NK-92 (cell line): ENCODE measurements around the gene RPL27.
"Not testable (repeated sequence)": the region's sequence is repeated elsewhere in the genome, so short reads cannot be mapped to it uniquely, and the experiment has no call there.

ENCODE experiments used
- DNase-seq: peaks from one replicate; lab custom pipeline; 2025; ENCODE audit not compliant: unreplicated experiment; lab: John Stamatoyannopoulos, UW

The RPL27 gene

DNA sequence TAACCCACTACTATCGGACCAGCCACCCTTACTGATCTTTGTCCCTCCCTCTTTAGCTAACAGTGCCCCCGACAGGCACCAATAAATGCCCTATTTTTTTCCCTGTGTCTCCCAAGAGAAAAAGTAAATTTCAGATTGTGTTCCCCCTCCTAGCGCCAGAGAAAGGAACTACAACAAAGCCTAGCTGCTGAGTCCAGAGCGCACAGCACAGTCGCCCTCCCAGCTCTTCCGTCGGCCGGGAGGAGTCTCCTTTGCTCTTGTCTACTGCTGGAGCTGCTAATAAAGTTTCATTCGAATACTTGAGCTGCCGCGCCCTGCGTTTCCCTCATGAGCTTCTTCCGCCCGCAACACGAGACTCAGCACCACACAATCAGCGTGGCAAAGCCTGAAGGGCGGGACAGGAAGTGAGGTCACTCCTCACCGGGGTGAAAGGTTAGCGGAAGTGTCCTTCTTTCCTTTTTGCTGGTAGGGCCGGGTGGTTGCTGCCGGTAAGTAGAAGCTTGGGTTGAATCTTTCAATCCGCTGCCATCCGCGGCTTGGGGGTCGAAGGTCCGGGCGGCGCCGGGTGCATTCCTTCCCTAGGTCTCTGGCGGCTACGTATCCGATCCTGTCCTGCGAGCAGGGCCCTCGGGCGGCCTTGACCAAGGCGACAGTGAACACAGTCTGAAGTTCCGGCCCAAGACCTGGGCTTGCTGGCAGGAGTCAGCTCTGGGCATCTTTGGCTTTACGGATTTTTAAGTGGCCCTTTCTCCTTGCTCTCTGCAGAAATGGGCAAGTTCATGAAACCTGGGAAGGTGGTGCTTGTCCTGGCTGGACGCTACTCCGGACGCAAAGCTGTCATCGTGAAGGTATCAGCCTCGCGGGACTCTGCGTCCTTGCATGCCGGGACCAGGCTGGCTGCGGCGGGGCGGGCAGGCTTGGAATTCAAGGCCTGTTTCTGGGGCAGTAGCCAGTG lies at the start of gene RPL27:
RPL27 (plus strand) TSS at position 436 of the 955 bp plus-strand sequence; CDS start at position 768, 332 bp downstream.
- peak; percentile 91 for DNase-seq

DNA sequence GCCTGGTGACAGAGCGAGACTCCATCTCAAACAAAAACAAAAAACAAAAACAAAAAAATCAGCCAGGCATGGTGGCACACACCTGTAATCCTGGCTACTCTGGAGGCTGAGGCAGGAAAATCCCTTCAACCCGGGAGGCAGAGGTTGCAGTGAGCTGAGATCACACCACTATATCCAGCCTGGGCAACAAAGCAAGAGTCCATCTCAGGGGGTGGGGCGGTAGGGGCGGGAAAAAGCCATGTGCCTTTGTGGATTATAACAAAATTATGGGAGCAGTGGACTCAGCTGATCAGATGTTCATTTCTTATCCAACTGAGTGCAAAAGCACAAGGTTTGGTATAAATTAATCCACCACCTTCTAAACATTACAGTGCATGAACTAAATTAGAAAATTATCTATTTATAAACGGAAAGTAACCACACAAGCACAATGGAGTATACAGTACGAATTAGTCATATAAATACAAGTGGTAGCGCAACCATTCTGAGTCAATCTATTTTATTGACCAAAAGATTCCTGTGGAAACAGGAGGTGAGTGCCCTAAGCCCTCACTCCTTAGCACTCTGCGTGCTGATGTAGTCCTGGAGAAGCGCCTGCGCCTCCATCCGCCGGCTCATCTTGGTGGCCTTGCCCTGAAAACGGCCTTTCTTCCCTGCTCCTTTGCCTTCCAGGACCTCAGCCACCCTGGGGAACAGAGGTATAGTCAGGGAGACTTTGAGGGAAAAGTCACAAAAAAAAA lies 48.0 kb upstream of the RPL27 start:
- DNase-seq = no peak

DNA sequence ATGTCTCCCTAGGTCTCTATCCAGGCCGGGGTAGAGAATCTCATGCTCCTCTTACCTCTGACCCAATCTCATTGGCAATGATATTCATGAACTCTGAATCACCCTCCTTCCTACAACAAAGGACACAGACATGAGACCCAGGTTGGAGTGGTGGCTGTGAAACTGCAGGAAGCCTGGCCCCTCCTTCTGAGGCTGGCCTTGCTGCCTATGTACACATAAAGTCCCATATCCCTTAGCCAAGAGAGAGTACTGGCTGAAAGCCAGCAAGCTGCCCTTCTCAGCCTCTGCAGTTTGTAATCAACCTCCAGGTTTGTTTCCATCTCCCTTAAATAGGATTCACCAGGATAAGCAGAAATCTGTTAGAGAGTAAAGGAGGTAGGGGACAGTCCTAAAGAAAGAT lies 44.5 kb upstream of the RPL27 start:
- no peak for DNase-seq

GRCh38 chr17:42964161-42964932 lies 33.9 kb upstream of the RPL27 start, which contains the start of gene AARSD1:
Gene AARSD1, minus strand, starts transcription at chr17:42964454. Its CDS starts 14 bp downstream, at chr17:42964440.
- DNase-seq = peak; percentile 15

DNA sequence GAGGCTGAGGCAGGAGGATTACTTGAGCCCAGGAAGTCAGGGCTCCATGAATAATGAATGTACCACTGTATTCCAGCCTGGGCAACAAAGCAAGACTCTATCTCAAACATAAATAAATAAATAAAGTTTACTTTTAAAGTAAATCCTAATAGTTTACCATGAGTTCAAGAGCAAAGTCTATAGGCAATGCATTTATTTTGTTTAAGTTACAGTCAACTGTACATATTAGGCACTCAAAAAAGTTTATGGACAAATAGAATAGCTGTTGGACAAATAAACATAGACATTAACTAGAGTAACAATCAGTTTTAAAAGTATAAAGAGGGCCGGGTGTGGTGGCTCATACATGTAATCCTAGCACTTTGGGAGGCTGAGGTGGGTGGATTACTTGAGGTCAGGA lies 30.3 kb upstream of the RPL27 start:
- no peak for DNase-seq

- DNase-seq = no peak
Observed at GRCh38 chr17:42969001-42969581, 29.1 kb upstream of the RPL27 start.

- no peak for DNase-seq
Observed at GRCh38 chr17:42971589-42971988, 26.6 kb upstream of the RPL27 start.

DNA sequence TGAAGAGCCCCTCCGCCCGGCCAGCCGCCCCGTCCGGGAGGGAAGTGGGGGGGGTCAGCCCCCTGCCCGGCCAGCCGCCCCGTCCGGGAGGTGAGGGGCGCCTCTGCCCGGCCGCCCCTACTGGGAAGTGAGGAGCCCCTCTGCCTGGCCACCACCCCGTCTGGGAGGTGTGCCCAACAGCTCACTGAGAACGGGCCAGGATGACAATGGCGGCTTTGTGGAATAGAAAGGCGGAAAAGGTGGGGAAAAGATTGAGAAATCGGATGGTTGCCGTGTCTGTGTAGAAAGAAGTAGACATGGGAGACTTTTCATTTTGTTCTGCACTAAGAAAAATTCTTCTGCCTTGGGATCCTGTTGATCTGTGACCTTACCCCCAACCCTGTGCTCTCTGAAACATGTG lies 24.9 kb upstream of the RPL27 start:
- DNase-seq = not testable (repeated sequence)

DNA sequence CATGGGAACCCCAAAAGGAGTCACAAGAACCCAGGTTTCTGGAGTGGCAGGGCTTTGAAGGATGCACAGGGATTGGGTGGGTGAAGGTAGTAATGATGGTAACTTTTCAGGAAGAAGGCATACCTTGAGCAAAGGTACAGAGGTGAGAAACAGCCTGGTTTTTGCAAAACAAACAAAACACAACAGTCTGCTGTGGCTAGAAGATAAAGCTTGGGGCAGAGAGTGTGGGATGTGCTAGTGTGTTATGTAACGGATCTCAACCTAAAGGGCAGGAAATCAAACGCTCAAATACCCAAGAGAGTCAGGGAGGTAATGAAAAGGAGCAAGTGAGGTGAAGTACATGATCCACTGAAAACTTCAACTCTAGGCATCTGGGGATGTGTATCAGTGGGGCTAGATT lies 23.0 kb upstream of the RPL27 start:
- no peak for DNase-seq

GRCh38 chr17:42975701-42976100 lies 22.5 kb upstream of the RPL27 start:
- not testable (repeated sequence) for DNase-seq

GRCh38 chr17:42979511-42980273 lies 18.5 kb upstream of the RPL27 start, which contains the start of gene PTGES3L:
Gene PTGES3L, minus strand, starts transcription at chr17:42980080. Its CDS starts 27 bp downstream, at chr17:42980053.
- no peak for DNase-seq

GRCh38 chr17:42980274-42980765 lies 17.9 kb upstream of the RPL27 start, which contains the start of gene RUNDC1:
Gene RUNDC1, plus strand, starts transcription at chr17:42980565. Its CDS starts 12 bp downstream, at chr17:42980577.
- peak; percentile 59 for DNase-seq

DNA sequence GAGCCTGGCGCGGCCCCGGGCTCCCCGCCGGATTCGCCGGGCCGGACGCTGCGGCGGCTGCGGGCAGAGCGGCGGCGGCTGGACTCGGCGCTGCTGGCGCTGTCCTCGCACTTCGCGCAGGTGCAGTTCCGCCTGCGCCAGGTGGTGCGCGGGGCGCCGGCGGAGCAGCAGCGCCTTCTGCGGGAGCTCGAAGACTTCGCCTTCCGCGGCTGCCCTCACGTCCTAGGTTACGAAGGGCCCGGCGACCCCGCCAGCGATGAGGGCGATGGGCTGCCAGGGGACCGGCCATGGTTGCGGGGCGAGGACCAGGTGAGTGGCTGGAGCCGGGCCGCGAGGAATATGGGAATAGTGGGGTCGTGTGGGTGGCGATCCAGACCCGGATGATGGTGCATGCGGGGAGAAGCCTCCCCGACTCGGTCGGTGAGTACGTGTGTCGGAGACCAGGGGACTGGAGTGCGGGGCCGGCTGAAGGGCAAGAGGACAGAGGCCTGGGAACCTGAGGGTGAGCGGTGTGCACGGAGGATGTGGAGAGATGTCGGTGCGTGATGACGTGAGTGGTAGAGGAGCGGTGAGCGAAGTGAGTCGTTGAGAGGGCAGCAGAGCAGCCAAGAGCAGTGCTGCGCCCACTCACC lies 17.3 kb upstream of the RPL27 start:
- no peak for DNase-seq

GRCh38 chr17:42982266-42982665 lies 16.0 kb upstream of the RPL27 start:
- DNase-seq = no peak

DNA sequence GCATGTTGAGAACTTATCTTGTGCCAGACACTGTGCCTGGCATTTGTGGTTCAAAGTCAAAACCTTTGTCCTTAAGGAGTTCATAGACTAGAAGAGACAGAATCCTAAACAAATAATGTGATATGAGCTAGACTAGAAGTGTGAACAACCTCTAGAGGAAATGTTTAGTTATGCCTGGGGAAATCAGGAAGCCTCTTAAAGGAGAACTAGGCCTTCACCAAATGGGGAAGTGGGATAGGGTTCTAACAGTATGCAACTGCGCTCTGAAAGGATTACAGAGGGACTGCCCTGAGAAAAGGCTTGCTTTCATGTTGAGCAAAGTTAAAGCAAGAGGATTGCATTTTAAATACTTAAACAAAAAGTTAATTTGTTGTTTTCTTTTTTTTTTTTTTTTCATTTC lies 13.0 kb upstream of the RPL27 start:
- DNase-seq = no peak

GRCh38 chr17:42989141-42989540 lies 9.1 kb upstream of the RPL27 start:
- no peak for DNase-seq

- no peak for DNase-seq
Observed at GRCh38 chr17:42989726-42990652, 8.2 kb upstream of the RPL27 start.

GRCh38 chr17:42991471-42991870 lies 6.7 kb upstream of the RPL27 start:
- DNase-seq = no peak
